HL-60 (cell line): ENCODE measurements around the gene ASCL5.

ENCODE experiments used
- DNase-seq, 2 experiments: peaks; one replicate each; pipeline ENCODE4 v3.0.0-alpha.2; 2010 to 2020; ENCODE audit warnings: low read depth in 1 of 2, low spot score in 1 of 2
- H3K27ac ChIP-seq: fragments of 250-450 bp; sonication (Bioruptor Pico); replicated peaks from 2 replicates; pipeline ENCODE4 v1.5.1; 2020; ENCODE audit warnings: mild to moderate bottlenecking, moderate library complexity
- H3K27me3 ChIP-seq: fragments of 250-450 bp; sonication (Bioruptor Pico); 2 replicates; pipeline ENCODE4 v1.5.1; 2021; ENCODE audit warnings: mild to moderate bottlenecking, moderate library complexity; ENCODE audit not compliant: insufficient read depth, poor library complexity, severe bottlenecking
- H3K4me3 ChIP-seq: replicated peaks from 2 replicates; pipeline ENCODE4 v1.5.1; 2011; ENCODE audit warnings: mild to moderate bottlenecking, control low read depth, low read length; ENCODE audit not compliant: insufficient read depth
- GABPA ChIP-seq: IDR thresholded peaks from 2 replicates; pipeline ENCODE4 v1.6.1; 2012; ENCODE audit warnings: low read depth
- POLR2AphosphoS5 ChIP-seq: IDR thresholded peaks from 2 replicates; pipeline ENCODE4 v1.6.1; 2012; ENCODE audit warnings: low read depth
- SPI1 ChIP-seq: IDR thresholded peaks from 2 replicates; pipeline ENCODE4 v1.6.1; 2012; ENCODE audit warnings: low read depth, mild to moderate bottlenecking, borderline replicate concordance
- TF ChIP-seq, protein P1 (sequence below): IDR thresholded peaks from 2 replicates; pipeline ENCODE4 v1.6.1; 2012; ENCODE audit warnings: low read depth; ENCODE audit not compliant: insufficient replicate concordance
- TF ChIP-seq, protein P2 (sequence below): IDR thresholded peaks from one replicate; pipeline ENCODE4 v1.5.1; 2011; ENCODE audit warnings: low read length, control low read depth, inconsistent platforms; ENCODE audit not compliant: insufficient read depth

Gene ASCL5

DNA sequence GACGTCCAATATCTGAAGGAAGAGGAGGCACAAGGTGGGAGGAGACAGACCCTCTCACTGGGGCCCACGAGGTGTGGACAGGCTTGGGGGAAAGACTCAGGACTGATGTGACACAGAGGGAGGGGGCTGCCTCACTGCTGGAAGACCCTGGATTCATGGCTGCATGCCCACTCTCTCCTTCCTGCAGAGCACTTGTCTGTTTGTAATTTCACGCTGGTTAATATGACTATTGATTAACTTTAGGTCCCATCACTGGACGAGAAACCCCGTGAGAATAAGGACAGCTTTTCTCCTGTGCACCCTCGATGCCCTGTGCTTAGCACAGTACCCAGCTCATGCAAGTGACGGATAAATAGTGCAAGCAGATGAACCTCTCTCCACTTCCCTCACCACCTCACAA lies 49.9 kb downstream of the ASCL5 start:
- no peak for DNase-seq
- TF ChIP-seq, protein P1, sequence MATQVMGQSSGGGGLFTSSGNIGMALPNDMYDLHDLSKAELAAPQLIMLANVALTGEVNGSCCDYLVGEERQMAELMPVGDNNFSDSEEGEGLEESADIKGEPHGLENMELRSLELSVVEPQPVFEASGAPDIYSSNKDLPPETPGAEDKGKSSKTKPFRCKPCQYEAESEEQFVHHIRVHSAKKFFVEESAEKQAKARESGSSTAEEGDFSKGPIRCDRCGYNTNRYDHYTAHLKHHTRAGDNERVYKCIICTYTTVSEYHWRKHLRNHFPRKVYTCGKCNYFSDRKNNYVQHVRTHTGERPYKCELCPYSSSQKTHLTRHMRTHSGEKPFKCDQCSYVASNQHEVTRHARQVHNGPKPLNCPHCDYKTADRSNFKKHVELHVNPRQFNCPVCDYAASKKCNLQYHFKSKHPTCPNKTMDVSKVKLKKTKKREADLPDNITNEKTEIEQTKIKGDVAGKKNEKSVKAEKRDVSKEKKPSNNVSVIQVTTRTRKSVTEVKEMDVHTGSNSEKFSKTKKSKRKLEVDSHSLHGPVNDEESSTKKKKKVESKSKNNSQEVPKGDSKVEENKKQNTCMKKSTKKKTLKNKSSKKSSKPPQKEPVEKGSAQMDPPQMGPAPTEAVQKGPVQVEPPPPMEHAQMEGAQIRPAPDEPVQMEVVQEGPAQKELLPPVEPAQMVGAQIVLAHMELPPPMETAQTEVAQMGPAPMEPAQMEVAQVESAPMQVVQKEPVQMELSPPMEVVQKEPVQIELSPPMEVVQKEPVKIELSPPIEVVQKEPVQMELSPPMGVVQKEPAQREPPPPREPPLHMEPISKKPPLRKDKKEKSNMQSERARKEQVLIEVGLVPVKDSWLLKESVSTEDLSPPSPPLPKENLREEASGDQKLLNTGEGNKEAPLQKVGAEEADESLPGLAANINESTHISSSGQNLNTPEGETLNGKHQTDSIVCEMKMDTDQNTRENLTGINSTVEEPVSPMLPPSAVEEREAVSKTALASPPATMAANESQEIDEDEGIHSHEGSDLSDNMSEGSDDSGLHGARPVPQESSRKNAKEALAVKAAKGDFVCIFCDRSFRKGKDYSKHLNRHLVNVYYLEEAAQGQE = no peak
- TF ChIP-seq POLR2AphosphoS5 = no peak
- no peak for TF ChIP-seq SPI1
- no peak for TF ChIP-seq GABPA
- TF ChIP-seq, protein P2, sequence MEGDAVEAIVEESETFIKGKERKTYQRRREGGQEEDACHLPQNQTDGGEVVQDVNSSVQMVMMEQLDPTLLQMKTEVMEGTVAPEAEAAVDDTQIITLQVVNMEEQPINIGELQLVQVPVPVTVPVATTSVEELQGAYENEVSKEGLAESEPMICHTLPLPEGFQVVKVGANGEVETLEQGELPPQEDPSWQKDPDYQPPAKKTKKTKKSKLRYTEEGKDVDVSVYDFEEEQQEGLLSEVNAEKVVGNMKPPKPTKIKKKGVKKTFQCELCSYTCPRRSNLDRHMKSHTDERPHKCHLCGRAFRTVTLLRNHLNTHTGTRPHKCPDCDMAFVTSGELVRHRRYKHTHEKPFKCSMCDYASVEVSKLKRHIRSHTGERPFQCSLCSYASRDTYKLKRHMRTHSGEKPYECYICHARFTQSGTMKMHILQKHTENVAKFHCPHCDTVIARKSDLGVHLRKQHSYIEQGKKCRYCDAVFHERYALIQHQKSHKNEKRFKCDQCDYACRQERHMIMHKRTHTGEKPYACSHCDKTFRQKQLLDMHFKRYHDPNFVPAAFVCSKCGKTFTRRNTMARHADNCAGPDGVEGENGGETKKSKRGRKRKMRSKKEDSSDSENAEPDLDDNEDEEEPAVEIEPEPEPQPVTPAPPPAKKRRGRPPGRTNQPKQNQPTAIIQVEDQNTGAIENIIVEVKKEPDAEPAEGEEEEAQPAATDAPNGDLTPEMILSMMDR = no peak
- no peak overlapping the region for H3K27ac ChIP-seq
- no peak overlapping the region for H3K4me3 ChIP-seq
- no peaks in the 10 kb centered on the region for H3K27me3 ChIP-seq

DNA sequence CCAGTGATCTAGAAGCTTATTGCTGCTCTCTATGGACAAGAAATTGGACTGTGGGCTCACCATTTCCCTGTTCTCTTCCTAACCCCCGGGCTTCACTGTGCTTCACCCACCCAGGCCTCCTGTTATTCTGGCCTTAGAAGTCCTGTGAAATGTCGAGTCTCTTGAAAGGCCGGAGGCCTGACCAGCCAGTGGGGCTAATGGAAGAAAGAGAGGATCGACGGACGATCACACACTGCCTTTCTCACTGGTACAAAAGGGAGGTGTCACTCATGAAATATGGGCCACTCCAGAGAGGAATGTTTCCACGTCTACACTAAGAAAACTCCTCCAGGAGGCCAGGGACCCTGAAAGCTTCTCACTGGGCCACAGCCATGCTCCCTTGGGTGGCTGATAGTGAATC lies 50.9 kb downstream of the ASCL5 start:
- no peak for TF ChIP-seq SPI1
- no peak for TF ChIP-seq GABPA
- no peak for DNase-seq
- Histone ChIP-seq H3K27ac (no peak overlapping the region), H3K4me3 (no peak overlapping the region), H3K27me3 (no peaks in the 10 kb centered on the region)

DNA sequence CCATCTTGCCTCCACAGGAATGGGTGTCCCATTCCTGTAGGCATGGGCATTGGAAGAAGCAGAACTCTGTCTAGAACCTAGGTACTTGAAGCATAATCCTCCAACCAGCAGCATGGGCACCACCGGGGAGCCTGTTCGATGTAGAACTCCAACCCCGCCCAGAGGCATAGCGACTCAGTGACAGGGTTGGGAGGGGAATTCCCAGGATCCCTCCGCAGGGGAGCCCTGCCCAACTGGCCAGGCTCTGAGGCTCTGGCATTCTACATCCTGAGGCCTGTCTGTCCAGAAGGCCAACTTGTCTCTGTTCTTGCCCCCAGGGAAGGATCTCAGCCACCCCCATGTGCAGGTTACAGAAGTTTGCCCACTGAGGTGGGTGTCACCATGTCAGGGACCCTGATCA lies 53.0 kb downstream of the ASCL5 start:
- DNase-seq = no peak
- H3K4me3 ChIP-seq = no peak overlapping the region
- peaks cover 2% of the 10 kb centered on the region for H3K27me3 ChIP-seq
- no peak overlapping the region for H3K27ac ChIP-seq
- no peak for TF ChIP-seq GABPA
- TF ChIP-seq, protein P2 = no peak
- TF ChIP-seq, protein P1 = no peak
- TF ChIP-seq SPI1 = no peak
- no peak for TF ChIP-seq POLR2AphosphoS5

DNA sequence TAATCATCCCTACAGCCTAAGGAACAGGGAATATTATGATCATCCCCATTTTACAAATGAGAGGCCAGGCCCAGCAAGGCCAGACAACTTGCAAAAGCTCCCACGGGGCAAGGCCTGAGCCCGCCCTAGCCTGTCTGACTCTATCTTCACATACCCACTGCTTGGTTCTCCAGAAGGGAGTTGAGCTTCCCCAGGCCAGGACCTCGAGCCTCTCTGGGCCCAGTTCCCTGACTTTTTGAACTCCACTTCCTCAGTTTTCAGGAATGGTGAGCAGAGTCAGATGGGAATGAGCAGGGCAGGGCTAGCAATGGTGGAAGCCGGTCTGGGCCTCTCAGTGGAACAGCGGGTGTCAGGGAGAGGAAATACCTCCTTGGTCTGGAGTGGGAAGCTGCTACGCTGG lies 54.1 kb downstream of the ASCL5 start:
- no peak for DNase-seq
- H3K27ac ChIP-seq = no peak overlapping the region
- H3K4me3 ChIP-seq = no peak overlapping the region
- H3K27me3 ChIP-seq = peaks cover 2% of the 10 kb centered on the region
- TF ChIP-seq, protein P2 = no peak
- TF ChIP-seq SPI1 (no peak), POLR2AphosphoS5 (no peak), GABPA (no peak)
- TF ChIP-seq, protein P1 = no peak
